ENCODE data around the gene FBXL16. TPM values are rescaled to one million over a fixed set of nuclear protein-coding genes. Genes with fewer than 3 reads are reported as not detected.

Gene FBXL16
- total and polyA plus RNA-seq, 2 of the 13 experiments (the other 11 are each of a cell fraction or from before 2014, with no cell fraction given) = 0.22 to 2.0 TPM

GRCh38 chr16:695355-696089 is 10.1 kb downstream of the FBXL16 start (continued):
- TF ChIP-seq ZBTB40 (IDR thresholded peaks at IDR 0.05) (no peak), ZBTB40 (CRISPR knock-in tag; IDR thresholded peaks at IDR 0.05) (peak; percentile 80; the same call in 1 of the 2 replicates), FOXA3 (CRISPR knock-in tag; IDR thresholded peaks at IDR 0.05) (peak; percentile 24; the same call in 1 of the 2 replicates), FOXP1 (IDR thresholded peaks at IDR 0.05) (no peak), FOXP1 (CRISPR knock-in tag; IDR thresholded peaks at IDR 0.05) (no peak), ZNF276 (CRISPR knock-in tag; IDR thresholded peaks at IDR 0.05; ENCODE audit: low read depth) (no peak), ZNF101 (CRISPR knock-in tag; IDR thresholded peaks at IDR 0.05; ENCODE audit: borderline replicate concordance, low read depth) (no peak), SYNCRIP (IDR thresholded peaks at IDR 0.05; ENCODE audit: insufficient read depth, low read depth, low read length) (no peak), ZNF891 (CRISPR knock-in tag; IDR thresholded peaks at IDR 0.05) (no peak), IKZF5 (CRISPR knock-in tag; IDR thresholded peaks at IDR 0.05) (no peak), ZSCAN31 (CRISPR knock-in tag; IDR thresholded peaks at IDR 0.05; ENCODE audit: low read depth) (0 out of 2 replicates have a peak, but pooled peaks have one; percentile 36), ZNF784 (CRISPR knock-in tag; IDR thresholded peaks at IDR 0.05; ENCODE audit: borderline replicate concordance) (no peak), KLF13 (CRISPR knock-in tag; IDR thresholded peaks at IDR 0.05) (no peak), YEATS4 (CRISPR knock-in tag; IDR thresholded peaks at IDR 0.05; ENCODE audit: borderline replicate concordance) (no peak), IRX3 (CRISPR knock-in tag; IDR thresholded peaks at IDR 0.05; ENCODE audit: borderline replicate concordance, low read depth) (no peak)
